GM18505 (cell line): ENCODE data around the gene TRIM33.
"Not testable (repeated sequence)": the region's sequence is repeated elsewhere in the genome, so short reads cannot be mapped to it uniquely, and the experiment has no call there.

Experiments
- ATAC-seq: cut with Tn5 transposase; IDR thresholded peaks from one replicate; pipeline ENCODE4 v1.9.1; 2021; ENCODE audit not compliant: unreplicated experiment
- POLR2A ChIP-seq: IDR thresholded peaks from 4 replicates; pipeline ENCODE4 v1.6.1; 2011; ENCODE audit warnings: borderline replicate concordance; ENCODE audit not compliant: insufficient read depth, insufficient read length; ENCODE audit errors: extremely low read depth

The TRIM33 gene

DNA sequence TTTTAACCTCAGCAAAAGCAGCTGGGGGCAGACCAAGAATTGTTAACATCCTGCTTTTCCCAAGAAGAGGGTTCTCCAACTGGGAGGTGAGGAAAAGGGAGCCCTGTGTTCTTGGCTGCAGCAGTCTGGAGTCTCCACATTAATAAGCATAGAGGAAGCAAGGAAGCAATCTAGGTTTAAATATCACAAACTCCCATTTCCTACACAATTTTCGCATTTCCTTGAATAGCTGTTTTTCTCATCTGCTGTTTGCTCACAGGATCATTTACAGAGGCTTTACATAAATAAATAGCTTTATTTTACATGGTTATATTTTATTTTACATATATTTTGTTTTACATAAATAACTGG is 124.0 kb downstream of the TRIM33 start:
- ATAC-seq = no peak
- TF ChIP-seq POLR2A = no peak

DNA sequence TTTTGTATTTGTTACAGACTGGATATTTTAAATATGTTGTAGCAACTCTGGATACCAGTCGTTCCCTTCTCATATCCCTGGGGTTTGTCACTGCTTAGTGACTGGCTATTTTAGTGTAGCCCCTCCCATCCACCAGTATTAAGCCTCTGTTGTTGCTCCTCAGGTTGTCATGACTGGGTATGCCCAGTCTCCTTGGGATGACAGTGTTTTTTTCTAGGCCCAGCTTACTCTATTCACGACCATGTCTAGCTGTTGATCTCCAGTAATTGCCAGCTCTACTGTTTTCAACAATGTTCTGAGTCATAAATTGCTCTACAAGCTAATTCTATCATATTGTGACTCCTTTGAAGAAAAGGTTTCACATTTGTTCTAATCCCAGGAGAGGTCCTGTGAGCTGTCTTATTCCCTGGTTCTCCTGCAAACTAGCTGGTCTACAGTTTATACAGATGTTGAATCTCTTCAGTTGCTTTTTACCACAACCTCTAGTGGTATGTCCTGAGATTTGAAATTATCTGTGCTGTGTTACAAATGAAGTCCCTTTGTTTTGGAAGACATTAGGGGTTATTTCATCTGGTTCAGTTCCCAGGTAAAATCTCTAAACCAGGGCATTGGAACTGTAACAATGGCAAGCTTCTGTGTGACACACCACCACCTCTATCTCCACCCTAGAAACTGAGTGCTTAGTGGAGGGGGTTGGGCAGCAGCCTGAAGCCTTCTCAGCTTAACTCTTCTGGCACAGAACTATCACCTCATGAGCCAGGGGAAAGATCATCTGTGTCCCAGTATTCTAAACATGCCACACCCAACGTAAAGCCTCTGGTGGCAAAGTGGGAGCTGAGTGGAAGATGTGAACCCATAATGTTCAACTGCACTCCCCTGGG is 124.6 kb downstream of the TRIM33 start:
- TF ChIP-seq POLR2A = no peak
- ATAC-seq = no peak

DNA sequence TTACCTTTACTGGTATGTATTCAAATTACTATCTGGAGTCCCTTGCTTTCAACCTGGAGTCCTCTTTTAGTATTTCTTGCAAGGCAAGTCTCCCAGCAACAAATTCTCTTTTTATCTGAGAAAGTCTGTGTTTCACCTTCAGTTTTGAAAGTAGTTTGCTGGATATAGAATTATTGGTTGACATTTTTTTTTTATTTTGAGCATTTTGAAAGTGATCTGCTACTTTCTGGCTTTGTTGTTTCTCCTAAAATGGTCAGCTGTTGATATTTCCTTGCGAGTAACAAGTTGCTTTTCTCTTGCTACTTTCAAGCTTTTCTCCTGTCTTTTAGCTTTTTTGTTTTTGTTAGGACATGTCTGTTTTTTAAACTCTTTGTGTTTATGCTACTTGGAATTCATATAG is 126.1 kb downstream of the TRIM33 start:
- TF ChIP-seq POLR2A = no peak
- ATAC-seq = no peak

DNA sequence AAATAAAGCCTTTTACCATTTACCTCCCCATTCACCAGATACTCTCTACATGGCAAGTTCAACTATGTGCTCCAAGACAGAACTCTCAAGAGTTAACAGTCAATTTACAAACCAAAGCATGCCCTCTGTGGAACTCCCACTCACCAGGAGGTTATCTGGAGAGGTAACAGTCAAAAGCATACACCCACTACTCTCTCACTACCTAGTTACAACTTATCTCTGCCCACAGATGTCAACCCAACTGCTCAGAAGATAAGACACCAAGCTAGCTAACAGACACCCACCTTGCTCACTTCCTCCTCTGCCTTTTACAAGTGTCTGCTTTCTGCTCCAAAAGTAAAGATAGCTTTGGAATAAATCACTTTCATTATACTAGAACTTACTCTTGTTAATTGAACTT is 131.0 kb downstream of the TRIM33 start:
- ATAC-seq = no peak
- TF ChIP-seq POLR2A = no peak

DNA sequence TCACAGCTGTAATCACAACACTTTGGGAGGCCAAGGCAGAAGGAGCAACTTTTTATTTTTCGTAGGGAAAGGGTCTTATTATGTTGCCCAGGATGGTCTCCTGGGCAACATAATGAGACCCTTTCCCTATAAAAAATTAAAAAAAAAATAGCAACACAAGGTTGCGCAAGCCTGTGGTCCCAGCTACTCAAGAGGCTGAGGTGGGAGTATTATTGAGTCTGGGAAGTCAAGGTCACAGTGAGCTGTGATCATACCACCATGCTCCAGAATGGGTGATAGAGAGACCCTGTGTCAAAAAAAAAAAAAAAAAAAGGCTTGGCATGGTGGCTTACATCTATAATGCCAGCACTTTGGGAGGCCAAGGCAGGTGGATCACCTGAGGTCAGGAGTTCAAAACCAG is 131.6 kb downstream of the TRIM33 start:
- no peak for ATAC-seq
- TF ChIP-seq POLR2A = no peak

DNA sequence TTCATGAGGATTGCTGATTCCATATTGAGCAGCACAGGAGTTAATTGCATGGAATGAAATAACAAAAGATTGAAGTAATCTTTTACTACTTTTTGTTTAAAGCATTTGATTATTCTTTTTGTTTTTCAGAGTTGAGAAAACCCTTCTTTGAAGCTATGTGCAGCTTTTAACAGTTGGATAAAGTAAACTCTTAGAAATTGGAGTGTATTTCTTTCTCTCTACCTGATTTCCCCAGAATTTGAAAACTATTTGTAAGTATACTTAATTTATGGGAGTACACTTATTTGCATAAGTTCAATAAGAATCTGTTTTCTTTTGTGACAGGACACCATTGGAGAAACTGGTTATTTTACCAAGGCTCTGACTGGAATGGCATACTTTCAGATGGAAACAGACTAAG is 133.6 kb downstream of the TRIM33 start:
- no peak for ATAC-seq
- TF ChIP-seq POLR2A = no peak

DNA sequence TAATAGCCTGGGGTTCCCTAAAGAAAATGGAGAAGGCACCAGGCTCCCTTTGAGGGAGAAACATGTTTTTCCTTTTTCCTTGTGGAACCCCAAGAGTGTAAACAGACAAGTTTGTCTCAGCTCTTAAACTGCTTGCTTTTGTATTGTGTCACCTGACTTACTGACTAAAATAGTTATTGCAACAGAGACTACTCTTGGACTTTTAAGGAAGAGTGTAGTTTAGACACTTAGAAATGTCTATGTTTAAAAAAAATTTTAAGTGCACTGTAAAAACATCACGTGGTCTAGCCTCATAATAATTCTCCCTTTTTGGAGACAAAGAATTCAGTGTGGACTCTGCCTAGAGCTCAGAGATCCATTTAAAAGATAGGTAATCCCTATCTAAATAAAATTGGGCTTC is 141.1 kb downstream of the TRIM33 start:
- no peak for TF ChIP-seq POLR2A
- ATAC-seq = no peak

DNA sequence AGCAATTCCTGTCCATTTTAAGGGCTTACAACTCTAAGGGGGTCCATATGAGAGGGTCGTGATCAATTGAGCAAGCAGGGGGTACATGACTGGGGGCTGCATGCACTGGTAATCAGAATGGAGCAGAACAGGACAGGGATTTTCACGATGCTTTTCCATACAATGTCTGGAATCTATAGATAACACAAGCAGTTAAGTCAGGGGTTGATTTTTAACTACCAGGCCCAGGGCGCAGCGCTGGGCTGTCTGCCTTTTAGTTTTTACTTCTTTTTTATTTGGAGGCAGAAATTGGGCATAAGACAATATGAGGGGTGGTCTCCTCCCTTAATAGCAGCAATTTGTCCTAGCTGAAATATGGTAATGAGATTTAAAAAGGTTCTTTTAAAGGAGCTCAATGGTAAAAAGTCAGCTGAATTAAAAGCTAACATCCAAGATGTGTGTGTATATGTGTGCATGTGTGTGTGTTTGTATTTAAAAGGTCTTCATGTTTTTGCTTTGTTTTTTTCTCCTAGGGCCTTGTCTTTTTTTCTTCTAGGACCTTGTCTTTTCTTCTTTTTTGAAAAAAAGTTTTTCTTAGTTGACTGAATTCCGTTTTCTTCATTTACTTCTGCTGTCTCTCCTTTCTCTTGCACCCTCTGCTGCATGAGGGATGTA is 141.6 kb downstream of the TRIM33 start:
- ATAC-seq = not testable (repeated sequence)

DNA sequence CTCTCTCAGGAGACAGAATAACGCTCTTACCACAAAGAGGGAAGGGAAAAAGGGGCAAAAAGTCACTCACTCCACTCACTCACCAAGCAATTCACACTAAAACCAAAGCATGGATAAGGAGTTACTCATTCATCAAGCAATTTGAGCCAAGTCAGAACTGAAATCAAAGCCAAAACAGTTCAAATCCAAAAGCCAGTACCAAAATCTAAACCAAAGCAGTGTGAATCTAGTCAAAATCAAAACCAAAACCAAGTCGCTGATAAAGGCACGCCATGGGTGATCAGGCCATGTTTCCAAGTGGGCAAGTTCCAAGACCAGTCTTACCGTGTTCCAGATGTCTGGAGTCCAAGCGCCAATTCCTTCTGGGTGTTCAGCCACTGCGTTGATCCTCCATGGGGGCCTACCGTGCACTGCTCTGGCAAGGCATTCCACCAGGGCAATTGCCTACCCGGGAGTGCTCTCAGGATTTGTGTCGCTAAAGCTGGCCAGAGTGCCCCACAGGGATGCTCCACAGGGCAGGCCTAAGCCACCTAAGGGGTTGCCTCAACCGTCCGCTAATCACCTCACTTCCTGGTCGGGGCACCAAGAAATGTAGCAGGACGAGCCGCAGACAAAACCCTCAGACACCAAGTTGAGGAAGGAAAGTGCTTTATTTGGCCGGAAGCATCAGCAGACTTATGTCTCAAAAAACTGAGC is 142.3 kb downstream of the TRIM33 start:
- no peak for ATAC-seq
- TF ChIP-seq POLR2A = no peak

DNA sequence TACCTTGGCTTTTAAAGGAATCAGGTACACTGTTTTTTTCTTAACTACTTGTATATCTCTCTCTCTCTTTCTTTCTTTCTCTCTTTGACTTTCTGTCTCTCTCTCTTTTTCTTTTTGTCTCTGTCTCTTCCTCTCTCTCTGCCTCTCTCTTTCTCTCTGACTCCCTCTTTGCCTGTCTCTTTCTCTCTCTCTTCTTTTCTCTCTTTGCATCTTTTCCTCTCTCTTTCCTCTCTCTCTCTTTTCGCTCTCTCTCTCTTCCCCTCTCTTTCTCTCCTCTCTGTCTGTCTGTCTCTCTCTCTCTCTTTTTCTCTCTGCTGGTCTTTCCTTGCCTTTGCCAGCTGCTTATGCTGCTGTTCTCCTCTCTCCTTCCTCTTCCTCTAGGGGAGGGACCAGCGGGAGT is 143.2 kb downstream of the TRIM33 start:
- no peak for TF ChIP-seq POLR2A
- no peak for ATAC-seq

DNA sequence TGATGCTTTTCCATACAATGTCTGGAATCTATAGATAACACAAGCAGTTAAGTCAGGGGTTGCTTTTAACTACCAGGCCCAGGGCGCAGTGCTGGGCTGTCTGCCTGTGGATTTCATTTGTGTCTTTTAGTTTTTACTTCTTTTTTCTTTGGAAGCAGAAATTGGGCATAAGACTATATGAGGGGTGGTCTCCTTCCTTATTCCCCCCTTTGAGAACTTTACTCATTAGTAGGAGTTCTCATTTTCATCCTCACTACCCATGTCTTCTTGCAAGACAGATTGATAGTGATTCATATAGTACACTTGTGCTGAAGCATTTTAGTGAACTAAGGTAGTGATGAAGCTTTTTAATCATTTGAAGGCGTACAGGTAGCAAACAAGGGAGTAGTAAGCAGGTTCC is 147.8 kb downstream of the TRIM33 start:
- not testable (repeated sequence) for ATAC-seq

DNA sequence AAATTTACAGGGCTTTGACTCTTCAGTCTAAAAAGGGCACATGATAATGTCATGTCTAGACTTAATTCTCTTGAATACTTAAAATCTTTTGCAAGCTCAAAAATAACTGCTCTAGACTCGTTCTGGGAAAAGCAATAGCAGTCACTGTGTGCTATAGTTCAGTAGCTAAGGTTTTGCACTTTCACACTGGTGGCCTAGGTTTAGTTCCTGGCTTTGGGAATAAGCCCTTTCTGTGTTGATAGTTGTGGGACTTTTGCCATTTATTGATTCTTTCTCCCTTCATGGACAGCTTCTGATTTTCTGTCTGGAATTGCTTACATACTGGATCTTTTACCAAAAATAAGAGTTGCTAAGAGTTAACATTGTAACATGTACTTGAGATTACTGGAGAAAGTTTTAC is 151.2 kb downstream of the TRIM33 start:
- no peak for TF ChIP-seq POLR2A
- no peak for ATAC-seq

DNA sequence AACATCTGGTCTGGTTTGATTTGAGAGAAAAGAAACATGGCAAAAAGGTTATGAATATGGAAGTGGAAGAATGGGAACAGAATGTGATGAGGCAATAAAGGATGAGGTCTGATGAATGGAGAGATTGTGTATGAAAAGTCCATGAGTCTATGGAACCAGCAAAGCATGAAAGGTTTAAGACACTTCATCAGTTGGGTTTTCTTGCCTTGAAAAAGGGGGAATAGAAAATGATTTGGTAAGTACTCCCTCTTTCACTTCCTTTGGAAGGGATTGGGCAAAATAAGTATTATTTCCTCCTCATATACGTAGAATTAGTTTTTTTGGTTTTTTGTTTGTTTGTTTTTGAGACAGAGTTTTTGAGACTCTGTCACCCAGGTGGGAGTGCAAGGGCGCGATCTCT is 155.8 kb downstream of the TRIM33 start:
- TF ChIP-seq POLR2A = no peak
- no peak for ATAC-seq

DNA sequence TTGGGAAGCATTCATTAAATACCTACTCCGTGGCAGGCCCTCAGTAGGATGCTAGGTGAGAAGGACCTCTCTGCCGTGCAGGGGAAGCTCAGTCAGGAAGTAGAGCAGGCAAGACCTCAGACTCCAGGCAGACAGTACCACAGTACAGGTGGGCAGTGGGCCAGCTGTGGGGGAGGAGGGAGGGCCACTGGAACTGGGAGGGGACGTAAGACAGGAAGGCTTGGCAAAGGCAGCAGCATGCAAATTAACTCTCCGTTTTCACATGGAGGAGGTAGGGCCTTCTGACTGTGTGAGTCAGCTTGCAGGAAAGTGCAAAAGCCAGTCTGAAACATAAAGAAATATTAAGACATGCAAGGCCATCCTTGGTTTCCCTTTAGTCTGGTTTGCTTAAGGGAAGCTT is 157.7 kb downstream of the TRIM33 start:
- no peak for ATAC-seq
- TF ChIP-seq POLR2A = no peak
